Thoracic aorta (tissue), 2 donors: ENCODE results near the gene SWAP70. TPM values are rescaled to one million over a fixed set of nuclear protein-coding genes. Genes with fewer than 3 reads are reported as not detected.

Source experiments
- ATAC-seq: fragments of 150-250 bp; one replicate; pipeline ENCODE4 v1.8.0; 2017; ENCODE audit warnings: low read depth; ENCODE audit not compliant: insufficient number of reproducible peaks, low FRiP score
- DNase-seq: peaks from one replicate; pipeline ENCODE4 v3.0.0-alpha.2; 2020; ENCODE audit warnings: low spot score
- H3K27ac ChIP-seq, 2 donors: fragments of 200-600 bp; sonication (generic); 1 replicate in 1 of 2; 2 replicates in 1 of 2; pipeline ENCODE4 v1.5.1; 2016; ENCODE audit warnings: mild to moderate bottlenecking in 2 of 2, moderate library complexity in 2 of 2
- H3K27me3 ChIP-seq: fragments of 200-600 bp; sonication (generic); replicated peaks from 2 replicates; pipeline ENCODE4 v1.6.0; 2016; ENCODE audit warnings: mild to moderate bottlenecking; ENCODE audit not compliant: insufficient read depth
- H3K36me3 ChIP-seq: fragments of 200-600 bp; sonication (generic); one replicate; pipeline ENCODE4 v1.5.1; 2016
- H3K4me1 ChIP-seq, 2 donors: fragments of 200-600 bp; sonication (generic); 1 replicate in 1 of 2; 2 replicates in 1 of 2; pipeline versions ENCODE4 v1.5.1 to v1.6.0; 2016; ENCODE audit warnings: low read depth in 2 of 2, mild to moderate bottlenecking in 1 of 2; ENCODE audit not compliant: control insufficient read depth in 1 of 2
- H3K4me3 ChIP-seq: fragments of 200-600 bp; sonication (generic); 2 replicates; pipeline ENCODE4 v1.5.1; 2016; ENCODE audit warnings: mild to moderate bottlenecking
- H3K9me3 ChIP-seq: fragments of 200-600 bp; sonication (generic); 2 replicates; pipeline ENCODE4 v1.5.1; 2016
- CTCF ChIP-seq: fragments of 200-600 bp; sonication (generic); IDR thresholded peaks from one replicate; pipeline ENCODE4 v1.5.1; 2019; ENCODE audit warnings: antibody characterized with exemption
- total RNA-seq, 2 donors: library from RNA; depleted of rRNA; stranded (reverse); fragments of >200 nt; gene quantifications; one replicate each; pipeline versions ENCODE4 v1.1.0 to v1.2.3, GENCODE V29; 2016

Gene SWAP70
- total RNA-seq, 2 donors from 2014 or later = 33.4 to 64.6 TPM

DNA sequence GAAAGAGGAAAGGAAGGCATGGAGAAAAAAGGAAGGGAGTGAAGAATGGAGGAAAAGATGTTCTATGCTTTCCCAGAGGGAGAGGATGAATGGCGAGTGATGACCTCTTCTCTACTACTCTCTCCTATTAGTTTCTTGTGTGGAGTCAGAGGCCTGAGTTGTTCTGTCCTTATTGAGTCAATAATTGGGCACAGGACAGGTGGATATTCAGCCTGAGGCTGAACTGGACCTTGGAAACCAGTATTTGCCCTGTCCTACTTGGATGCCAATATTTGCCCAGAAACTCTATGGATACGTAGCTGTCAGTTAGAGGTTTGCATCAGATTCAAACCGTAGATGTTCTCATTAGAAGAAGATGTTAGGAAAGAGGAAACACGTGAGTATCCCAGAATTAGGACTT lies 17.6 kb upstream of the SWAP70 start:
- Histone ChIP-seq H3K27me3 (no peaks in the 10 kb centered on the region), H3K36me3 (no peaks in the 10 kb centered on the region), H3K9me3 (no peaks in the 10 kb centered on the region), H3K27ac (no peak overlapping the region), H3K4me1 (no peaks in the 10 kb centered on the region), H3K4me3 (no peak overlapping the region)
- TF ChIP-seq CTCF = no peak
- ATAC-seq = no peak
- DNase-seq = no peak

DNA sequence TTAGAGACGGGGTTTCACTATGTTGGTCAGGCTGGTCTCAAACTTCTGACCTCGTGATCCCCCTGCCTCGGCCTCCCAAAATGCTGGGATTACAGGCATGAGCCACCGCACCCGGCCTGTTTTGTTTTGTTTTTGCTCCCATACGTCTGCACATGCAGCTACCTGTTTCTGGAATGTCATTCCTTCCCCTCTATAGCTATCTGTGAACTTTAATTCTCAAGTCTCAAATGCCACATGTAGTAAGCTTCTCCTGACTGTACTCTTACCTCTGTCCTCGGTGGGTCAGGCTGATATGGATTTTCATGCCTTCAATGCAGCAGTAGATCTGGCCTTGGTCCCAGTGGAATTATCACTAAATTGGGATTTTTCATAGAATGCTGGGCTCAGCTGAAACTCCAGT lies 12.4 kb upstream of the SWAP70 start:
- Histone ChIP-seq H3K4me1 (peaks cover 4 to 22% of the 10 kb centered on the region in 2 donors), H3K27ac (no peak overlapping the region), H3K27me3 (no peaks in the 10 kb centered on the region), H3K9me3 (no peaks in the 10 kb centered on the region), H3K4me3 (no peak overlapping the region), H3K36me3 (no peaks in the 10 kb centered on the region)
- DNase-seq (no peak), ATAC-seq (no peak)
- TF ChIP-seq CTCF = no peak

DNA sequence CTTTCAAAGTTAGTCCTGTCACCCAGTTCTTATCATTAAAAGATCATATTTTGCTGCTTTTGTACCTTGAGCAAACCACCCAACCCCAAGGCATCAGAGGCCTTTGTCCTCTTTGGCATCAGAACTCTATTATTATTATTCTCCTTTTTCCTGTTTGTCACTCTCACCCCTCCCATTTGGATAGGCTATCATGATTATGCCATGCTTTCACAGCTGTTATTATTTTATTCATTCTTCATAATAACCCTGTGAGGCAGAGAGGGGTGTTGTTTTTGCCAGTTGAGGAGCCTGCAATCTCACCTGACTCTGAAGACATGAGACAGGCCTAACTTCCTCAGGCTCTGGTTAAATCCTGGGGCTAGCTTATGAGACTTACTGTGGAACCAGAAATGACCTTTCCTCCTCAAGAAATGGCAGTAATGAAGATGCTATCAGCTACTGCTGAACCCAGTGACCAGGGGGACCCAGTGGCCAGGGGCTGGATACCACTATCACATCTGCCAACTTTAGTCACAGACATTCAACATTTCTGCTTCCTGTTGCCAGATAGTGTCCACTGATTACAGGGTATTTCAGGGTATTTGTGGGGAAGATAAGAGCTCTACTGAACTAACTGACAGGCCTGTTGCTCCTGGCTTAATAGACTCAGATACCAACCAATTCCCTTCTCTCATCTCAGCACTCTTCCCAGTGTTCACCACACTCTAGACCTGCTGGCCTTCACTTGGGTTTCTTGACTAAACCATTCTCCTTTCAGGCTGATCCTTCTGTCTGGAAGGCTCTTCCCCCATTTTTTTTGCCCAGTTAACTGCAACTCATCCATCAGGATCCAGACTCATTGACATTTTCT lies 11.8 kb upstream of the SWAP70 start:
- peak overlapping the region; percentile 5 to 10 for H3K27ac ChIP-seq
- ATAC-seq = no peak
- no peak overlapping the region for H3K4me3 ChIP-seq
- H3K4me1 ChIP-seq = peaks cover 4 to 26% of the 10 kb centered on the region in 2 donors
- no peak for DNase-seq
- H3K36me3 ChIP-seq = no peaks in the 10 kb centered on the region
- H3K9me3 ChIP-seq = no peaks in the 10 kb centered on the region
- TF ChIP-seq CTCF = no peak
- H3K27me3 ChIP-seq = no peaks in the 10 kb centered on the region

GRCh38 chr11:9653871-9654270 lies 10.0 kb upstream of the SWAP70 start:
- TF ChIP-seq CTCF = no peak
- Histone ChIP-seq H3K9me3 (no peaks in the 10 kb centered on the region), H3K36me3 (no peaks in the 10 kb centered on the region), H3K4me3 (no peak overlapping the region), H3K27me3 (no peaks in the 10 kb centered on the region), H3K4me1 (peaks cover 4 to 30% of the 10 kb centered on the region in 2 donors), H3K27ac (no peak overlapping the region)
- ATAC-seq = no peak
- DNase-seq = no peak

GRCh38 chr11:9656864-9657263 lies 7.0 kb upstream of the SWAP70 start:
- no peaks in the 10 kb centered on the region for H3K27me3 ChIP-seq
- no peaks in the 10 kb centered on the region for H3K9me3 ChIP-seq
- no peak for TF ChIP-seq CTCF
- H3K4me1 ChIP-seq = peaks cover 4 to 32% of the 10 kb centered on the region in 2 donors
- DNase-seq = no peak
- no peaks in the 10 kb centered on the region for H3K36me3 ChIP-seq
- no peak for ATAC-seq
- peak overlapping the region in 1 of 2 donors; percentile 11 for H3K27ac ChIP-seq
- H3K4me3 ChIP-seq = no peak overlapping the region
